ENCODE data around the gene MTERF2.
A peak's percentile ranks its signal among the peaks of the same experiment; 100 is the strongest.

MTERF2 gene

GRCh38 chr12:106971065-106971464 lies 15.9 kb downstream of the MTERF2 start:
- no peak for DNase-seq (ENCODE audit: low read depth)
- no peak for TF ChIP-seq CTCF (IDR thresholded peaks at IDR 0.05; ENCODE audit: control insufficient read depth, extremely low read depth, insufficient read depth)
- no peak overlapping the region for H3K4me3 ChIP-seq (ENCODE audit: low read depth, low read length)

- no peak for TF ChIP-seq CTCF (IDR thresholded peaks at IDR 0.05; ENCODE audit: control insufficient read depth, extremely low read depth, insufficient read depth)
- DNase-seq (ENCODE audit: low read depth): no peak
- no peak overlapping the region for H3K4me3 ChIP-seq (ENCODE audit: low read depth, low read length)
Observed at GRCh38 chr12:106964526-106964925, 22.4 kb downstream of the MTERF2 start.

GRCh38 chr12:106962286-106962685 lies 24.7 kb downstream of the MTERF2 start:
- DNase-seq (ENCODE audit: low read depth): no peak
- no peak overlapping the region for H3K4me3 ChIP-seq (ENCODE audit: low read depth, low read length)
- no peak for TF ChIP-seq CTCF (IDR thresholded peaks at IDR 0.05; ENCODE audit: control insufficient read depth, extremely low read depth, insufficient read depth)

GRCh38 chr12:106960443-106960842 lies 26.5 kb downstream of the MTERF2 start:
- DNase-seq (ENCODE audit: low read depth): no peak
- no peak overlapping the region for H3K4me3 ChIP-seq (ENCODE audit: low read depth, low read length)
- TF ChIP-seq CTCF (IDR thresholded peaks at IDR 0.05; ENCODE audit: control insufficient read depth, extremely low read depth, insufficient read depth): no peak

GRCh38 chr12:106957583-106957982 lies 29.4 kb downstream of the MTERF2 start:
- no peak for DNase-seq (ENCODE audit: low read depth)
- TF ChIP-seq CTCF (IDR thresholded peaks at IDR 0.05; ENCODE audit: control insufficient read depth, extremely low read depth, insufficient read depth): no peak
- H3K4me3 ChIP-seq (ENCODE audit: low read depth, low read length): peak overlapping the region; percentile 91

GRCh38 chr12:106956048-106956578 lies 30.8 kb downstream of the MTERF2 start:
- no peak for DNase-seq (ENCODE audit: low read depth)

More at GRCh38 chr12:106956048-106956578, 30.8 kb downstream of the MTERF2 start:
- TF ChIP-seq CTCF (IDR thresholded peaks at IDR 0.05; ENCODE audit: control insufficient read depth, extremely low read depth, insufficient read depth): peak; percentile 43; the same call in 1 of the 2 replicates
- H3K4me3 ChIP-seq (ENCODE audit: low read depth, low read length): peak overlapping the region; percentile 91
